Dendritic cell treated with granulocyte-macrophage colony-stimulating factor and Interleukin-4, amounts not matched to agents 40 ng/mL and 50 ng/mL, for 4 days (primary cell): ENCODE measurements around the gene CAMKK2.
"Not testable (repeated sequence)": the region's sequence is repeated elsewhere in the genome, so short reads cannot be mapped to it uniquely, and the experiment has no call there.

Source experiments
- H3K27ac Mint-ChIP-seq: one replicate; pipeline ENCODE4 v1.8.0; 2022; ENCODE audit warnings: mild to moderate bottlenecking, mixed read lengths
- H3K27me3 Mint-ChIP-seq: one replicate; pipeline ENCODE4 v1.8.0; 2022; ENCODE audit warnings: mild to moderate bottlenecking, mixed read lengths
- H3K36me3 Mint-ChIP-seq: one replicate; pipeline ENCODE4 v1.8.0; 2022; ENCODE audit warnings: low read depth, mixed read lengths
- H3K4me1 Mint-ChIP-seq: one replicate; pipeline ENCODE4 v1.8.0; 2022; ENCODE audit warnings: low read depth, mixed read lengths
- H3K4me3 Mint-ChIP-seq: one replicate; pipeline ENCODE4 v1.8.0; 2022; ENCODE audit warnings: mild to moderate bottlenecking, moderate library complexity, mixed read lengths
- H3K9me3 Mint-ChIP-seq: one replicate; pipeline ENCODE4 v1.8.0; 2022; ENCODE audit warnings: mixed read lengths
- intact Hi-C: fragments of 100-400 bp; cut with micrococcal nuclease; formaldehyde crosslinking; loops from one replicate; pipeline ENCODE4 v1.15.0; 2022

The CAMKK2 gene

DNA sequence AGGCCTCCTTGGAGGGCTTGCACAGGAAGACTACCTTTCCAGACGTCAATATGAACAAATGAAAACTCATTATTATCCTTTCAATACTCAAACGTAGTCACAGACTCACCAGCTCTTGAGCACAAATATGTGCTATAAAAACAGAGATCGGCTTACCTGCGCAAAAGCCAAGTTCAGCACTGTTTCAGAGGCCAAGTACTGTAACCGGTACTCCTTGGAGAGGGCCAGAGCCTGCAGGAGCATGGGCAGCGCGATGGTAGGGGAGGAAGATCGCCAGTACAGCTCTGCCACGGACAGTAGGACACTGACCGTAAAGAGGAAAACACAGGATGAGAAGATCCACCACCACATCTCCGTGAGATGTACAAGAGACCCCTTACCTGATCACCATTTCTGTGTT, 21.6 kb upstream of the CAMKK2 start:
- Mint-ChIP-seq H3K4me3 (no peak overlapping the region), H3K27ac (no peak overlapping the region), H3K4me1 (peaks cover 13% of the 10 kb centered on the region), H3K27me3 (no peaks in the 10 kb centered on the region), H3K9me3 (no peaks in the 10 kb centered on the region), H3K36me3 (peaks cover 74% of the 10 kb centered on the region)
- intact Hi-C loops = no loop called here

DNA sequence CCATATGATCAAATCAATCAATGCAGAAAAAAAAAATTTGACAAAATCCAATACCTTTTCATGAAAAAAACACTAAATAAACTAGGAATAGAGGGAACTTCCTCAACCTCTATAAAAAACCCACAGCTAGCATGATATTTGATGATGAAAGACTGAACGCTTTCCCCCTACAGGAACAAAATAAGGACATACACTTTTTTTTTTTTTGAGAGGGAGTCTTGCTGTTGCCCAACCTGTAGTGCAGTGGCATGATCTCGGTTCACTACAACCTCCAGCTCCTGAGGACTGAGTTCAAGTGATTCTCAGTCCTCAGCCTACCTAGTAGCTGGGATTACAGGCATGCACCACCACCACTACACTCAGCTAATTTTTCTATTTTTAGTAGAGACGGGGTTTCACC, 17.9 kb upstream of the CAMKK2 start:
- Mint-ChIP-seq H3K27ac (no peak overlapping the region), H3K4me3 (no peak overlapping the region), H3K36me3 (peaks cover 82% of the 10 kb centered on the region), H3K4me1 (peaks cover 15% of the 10 kb centered on the region), H3K27me3 (no peaks in the 10 kb centered on the region), H3K9me3 (no peaks in the 10 kb centered on the region)
- intact Hi-C loops = no loop called here

DNA sequence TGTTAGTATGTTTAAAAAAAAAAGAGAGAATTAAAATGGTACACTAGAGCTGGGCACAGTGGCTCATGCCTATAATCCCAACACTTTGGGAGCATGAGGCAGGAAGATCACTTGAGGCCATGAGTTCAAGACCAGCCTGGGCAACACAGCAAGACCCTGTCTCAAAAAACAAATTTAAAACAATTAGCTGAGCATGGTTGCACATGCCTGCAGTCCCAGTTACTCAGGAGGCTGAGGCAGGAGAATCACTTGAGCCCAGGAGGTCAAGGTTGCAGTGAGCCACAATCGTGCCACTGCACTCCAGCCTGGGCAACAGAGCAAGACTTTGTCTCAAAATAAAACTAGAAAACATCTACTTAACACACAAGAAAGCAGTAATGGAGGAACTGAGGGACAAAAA, 13.7 kb upstream of the CAMKK2 start:
- H3K27me3 Mint-ChIP-seq, H3K27ac Mint-ChIP-seq, H3K9me3 Mint-ChIP-seq, intact Hi-C loops, H3K4me3 Mint-ChIP-seq: not testable (repeated sequence)
- peaks cover 17% of the 10 kb centered on the region for H3K4me1 Mint-ChIP-seq
- H3K36me3 Mint-ChIP-seq = peaks cover 64% of the 10 kb centered on the region

DNA sequence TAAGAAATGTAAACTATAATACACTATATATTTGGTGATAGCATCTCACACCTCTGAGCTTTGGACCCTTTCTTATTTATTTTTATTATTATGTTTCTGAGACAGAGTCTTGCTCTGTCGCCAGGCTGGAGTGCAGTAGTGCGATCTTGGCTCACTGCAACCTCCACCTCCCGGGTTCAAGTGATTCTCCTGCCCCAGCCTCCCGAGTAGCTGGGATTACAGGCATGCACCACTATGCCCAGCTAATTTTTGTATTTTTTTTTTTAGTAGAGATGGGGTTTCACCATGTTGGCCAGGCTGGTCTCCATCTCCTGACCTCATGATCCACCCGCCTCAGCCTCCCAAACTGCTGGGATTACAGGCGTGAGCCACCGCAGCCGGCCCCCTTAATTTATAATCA, 10.9 kb upstream of the CAMKK2 start:
- H3K27me3 Mint-ChIP-seq, H3K27ac Mint-ChIP-seq, H3K4me3 Mint-ChIP-seq, intact Hi-C loops, H3K9me3 Mint-ChIP-seq, H3K4me1 Mint-ChIP-seq: not testable (repeated sequence)
- H3K36me3 Mint-ChIP-seq = peaks cover 49% of the 10 kb centered on the region

DNA sequence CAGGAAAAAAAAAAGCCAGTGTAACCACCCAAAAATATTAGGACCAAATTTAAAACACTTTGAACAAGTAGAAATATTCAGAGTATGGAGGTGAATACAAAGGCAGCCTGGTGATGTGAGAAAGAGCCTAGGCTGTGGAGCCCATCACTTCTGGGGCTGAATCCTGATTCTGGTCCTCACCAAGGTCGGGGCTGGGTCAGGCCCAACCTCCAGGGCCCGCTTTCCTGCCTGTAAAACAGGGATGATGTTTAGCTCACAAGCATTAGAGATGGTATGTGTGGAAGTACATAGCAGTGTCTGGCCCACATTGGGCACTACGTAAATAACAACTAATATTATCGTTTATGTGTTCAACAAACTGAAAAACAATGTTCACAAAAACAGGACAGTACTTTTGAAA, 7.8 kb upstream of the CAMKK2 start:
- Mint-ChIP-seq H3K9me3 (no peaks in the 10 kb centered on the region), H3K27me3 (no peaks in the 10 kb centered on the region)

DNA sequence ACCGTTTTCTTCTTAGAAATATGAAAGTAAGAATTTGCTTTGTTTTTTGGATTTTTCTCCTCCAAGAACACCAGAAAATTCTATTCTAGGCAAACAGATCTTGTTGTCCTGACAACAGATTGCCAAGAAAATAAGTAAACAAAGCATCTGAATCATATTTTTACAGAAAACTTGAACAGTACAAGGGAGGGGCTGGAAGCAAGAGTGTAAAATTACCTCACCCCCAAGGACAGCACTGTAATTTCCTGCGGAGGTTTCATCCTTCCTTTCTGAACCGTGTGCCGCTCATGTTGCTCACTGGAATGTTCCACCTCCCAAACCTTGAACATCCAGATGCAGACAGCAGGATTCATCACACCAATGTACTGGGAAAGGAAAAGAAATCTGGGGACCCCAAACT, 5.4 kb upstream of the CAMKK2 start:
- Mint-ChIP-seq H3K4me1 (peaks cover 31% of the 10 kb centered on the region), H3K27ac (no peak overlapping the region), H3K4me3 (no peak overlapping the region), H3K36me3 (no peaks in the 10 kb centered on the region), H3K27me3 (no peaks in the 10 kb centered on the region), H3K9me3 (no peaks in the 10 kb centered on the region)
- intact Hi-C loops = no loop called here

More for the DNA sequence above, 7.8 kb upstream of the CAMKK2 start:
- Mint-ChIP-seq H3K4me3 (no peak overlapping the region), H3K27ac (no peak overlapping the region), H3K36me3 (peaks cover 18% of the 10 kb centered on the region), H3K4me1 (peaks cover 20% of the 10 kb centered on the region)
- intact Hi-C loops = no loop called here

DNA sequence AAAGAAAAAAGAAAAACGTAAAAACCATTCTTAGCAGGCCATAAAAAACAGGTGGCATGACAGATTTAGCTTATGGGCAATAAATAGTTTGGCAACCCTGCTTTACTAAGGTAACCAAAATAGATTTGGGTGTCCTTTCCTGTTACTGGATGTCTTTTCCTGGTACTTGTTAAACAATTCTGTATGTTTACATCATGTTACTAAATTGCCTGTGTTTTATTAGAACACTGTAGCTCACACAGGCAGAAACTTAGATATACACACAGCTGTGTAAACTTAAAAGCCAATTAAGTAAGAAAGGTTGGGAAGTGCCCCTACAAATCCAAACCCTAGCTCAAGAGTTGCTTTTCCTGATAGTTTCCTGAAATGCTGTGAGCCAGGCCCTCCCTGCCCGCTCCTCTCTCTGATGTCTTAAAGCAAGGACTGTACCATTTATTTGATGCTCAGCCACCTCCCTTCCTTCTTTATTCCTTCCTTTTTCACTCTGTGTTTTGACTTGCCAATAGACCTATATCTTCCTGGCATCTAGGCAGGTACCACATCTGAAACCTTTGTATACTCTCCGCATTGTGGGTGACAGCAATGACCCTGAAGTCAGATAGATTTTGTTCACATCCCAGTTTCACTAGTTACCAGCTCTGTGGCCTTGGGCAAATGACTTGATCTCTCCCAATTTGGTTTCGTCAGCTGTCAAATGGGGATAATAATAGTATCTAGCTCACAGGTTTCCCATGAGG, 3.7 kb upstream of the CAMKK2 start:
- H3K27me3 Mint-ChIP-seq = no peaks in the 10 kb centered on the region
- H3K36me3 Mint-ChIP-seq = no peaks in the 10 kb centered on the region
- H3K4me3 Mint-ChIP-seq = no peak overlapping the region
- H3K27ac Mint-ChIP-seq = no peak overlapping the region
- H3K9me3 Mint-ChIP-seq = no peaks in the 10 kb centered on the region
- intact Hi-C loops = no loop called here
- H3K4me1 Mint-ChIP-seq = peaks cover 34% of the 10 kb centered on the region

DNA sequence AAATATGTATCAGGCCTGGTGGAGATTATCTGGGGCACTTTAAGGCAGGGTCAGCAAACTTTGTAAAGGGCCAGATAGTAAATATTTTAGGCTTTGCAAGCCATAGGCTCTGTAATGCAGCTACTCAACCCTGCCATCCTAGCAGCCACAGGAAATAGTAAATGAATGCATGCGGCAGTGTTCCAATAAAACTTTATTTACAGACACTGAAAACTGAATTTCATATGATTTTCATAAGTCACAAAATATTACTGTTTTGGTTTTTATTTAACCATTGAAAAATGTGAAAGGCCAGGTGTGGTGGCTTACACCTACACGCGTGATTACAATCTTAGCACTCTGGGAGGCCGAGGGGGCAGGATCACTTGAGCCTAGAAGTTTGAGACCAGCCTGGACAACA, 3.2 kb upstream of the CAMKK2 start:
- Mint-ChIP-seq H3K36me3 (no peaks in the 10 kb centered on the region), H3K27me3 (no peaks in the 10 kb centered on the region), H3K27ac (no peak overlapping the region), H3K4me3 (no peak overlapping the region), H3K9me3 (no peaks in the 10 kb centered on the region), H3K4me1 (peaks cover 32% of the 10 kb centered on the region)
- intact Hi-C loops = no loop called here

DNA sequence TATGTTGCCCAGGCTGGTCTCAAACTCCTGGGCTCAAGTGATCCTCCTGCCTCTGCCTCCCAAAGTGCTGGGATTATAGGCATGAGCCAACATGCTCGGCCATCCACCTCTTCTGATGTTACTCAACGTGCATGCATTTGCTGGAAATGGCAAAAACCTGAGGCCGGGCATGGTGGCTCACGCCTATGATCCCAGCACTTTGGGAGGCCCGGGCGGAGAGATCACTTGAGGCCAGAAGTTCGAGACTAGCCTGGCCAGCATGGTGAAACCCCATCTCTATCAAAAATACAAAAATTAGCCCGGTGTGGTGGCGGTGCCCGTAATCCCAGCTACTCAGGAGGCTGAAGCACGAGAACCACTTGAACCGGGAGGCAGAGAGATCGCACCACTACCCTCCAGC, 1.9 kb upstream of the CAMKK2 start:
- H3K27me3 Mint-ChIP-seq, intact Hi-C loops, H3K36me3 Mint-ChIP-seq, H3K9me3 Mint-ChIP-seq, H3K4me3 Mint-ChIP-seq: not testable (repeated sequence)
- Mint-ChIP-seq H3K27ac (peak overlapping the region; percentile 73), H3K4me1 (peaks cover 38% of the 10 kb centered on the region)

DNA sequence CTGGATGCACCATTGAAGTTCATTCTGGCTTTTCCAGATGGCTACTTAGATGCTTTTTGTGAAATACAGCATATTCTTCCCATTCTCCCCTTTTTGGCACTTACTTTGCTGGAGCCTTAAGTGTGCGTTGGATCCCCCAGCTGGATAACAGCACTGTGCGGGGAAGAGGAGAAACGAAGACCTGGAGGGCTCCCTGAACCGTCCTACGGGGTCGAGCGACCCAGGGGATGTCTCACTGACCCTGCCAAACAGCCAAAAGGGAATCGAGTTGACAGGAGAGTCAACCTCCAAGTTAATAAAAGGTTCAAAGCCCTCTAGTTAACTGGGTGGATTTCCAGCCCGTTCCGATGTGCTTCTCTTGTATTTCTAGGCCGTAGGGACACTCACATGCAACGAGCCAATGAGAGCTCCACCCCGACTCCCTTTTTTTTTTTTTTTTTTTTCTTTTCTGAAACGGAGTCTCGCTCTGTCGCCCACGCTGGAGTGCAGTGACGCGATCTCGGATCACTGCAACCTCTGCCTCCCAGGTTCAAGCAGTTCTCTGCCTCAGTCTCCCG, 1.0 kb upstream of the CAMKK2 start:
- H3K4me3 Mint-ChIP-seq = peak overlapping the region; percentile 75
- no peaks in the 10 kb centered on the region for H3K27me3 Mint-ChIP-seq
- peaks cover 6% of the 10 kb centered on the region for H3K36me3 Mint-ChIP-seq
- H3K27ac Mint-ChIP-seq = peak overlapping the region; percentile 73
- intact Hi-C loops = no loop called here
- H3K9me3 Mint-ChIP-seq = no peaks in the 10 kb centered on the region
- peaks cover 47% of the 10 kb centered on the region for H3K4me1 Mint-ChIP-seq

DNA sequence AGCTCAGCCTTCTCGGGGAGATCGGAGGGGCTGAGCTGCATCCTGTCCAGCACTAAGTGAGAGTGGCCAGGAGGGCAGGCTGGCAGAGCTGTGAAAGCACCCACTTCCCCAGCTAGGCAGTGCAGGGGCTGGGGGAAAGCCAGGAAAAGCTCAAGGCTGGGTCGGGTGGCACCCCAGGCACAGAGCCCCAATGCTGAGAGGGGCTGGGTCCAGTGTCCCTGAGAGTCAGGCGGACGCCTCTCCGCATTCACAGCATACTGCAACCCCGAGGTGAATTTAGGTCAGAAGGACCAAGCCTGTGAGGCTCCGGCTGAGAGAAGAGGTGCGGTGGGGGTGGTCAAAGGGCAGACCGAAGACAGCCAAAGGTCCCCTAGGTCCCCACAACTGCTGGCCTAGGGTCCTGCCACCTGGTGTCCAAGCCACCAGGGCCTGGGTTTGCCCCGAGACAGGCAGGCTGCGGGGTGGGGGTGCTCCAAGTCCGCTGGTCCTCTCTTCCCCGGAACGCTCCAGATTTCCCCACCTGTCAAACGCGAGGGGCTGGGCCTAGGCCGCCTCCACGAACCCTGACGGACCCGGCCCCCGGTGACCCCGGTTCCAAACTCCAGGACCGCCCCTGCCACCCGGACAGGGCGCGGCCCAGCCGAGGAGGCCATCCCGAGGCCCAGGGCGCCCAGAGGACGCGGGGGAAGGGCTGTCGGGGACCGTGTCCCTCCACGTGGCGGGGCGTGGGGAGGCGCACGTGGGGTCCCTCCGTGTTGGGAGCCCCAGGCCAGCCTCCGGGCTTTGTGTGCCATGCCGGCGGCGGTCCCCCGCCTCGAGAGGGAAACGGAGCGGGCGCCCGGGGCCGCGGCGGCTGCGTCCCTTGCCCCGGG, 527 bp downstream of the CAMKK2 start:
- intact Hi-C loops = loop anchor here (1.0 kb wide), 1 partner anchor 18 kb away; no protein-coding TSS in a partner anchor
- H3K4me3 Mint-ChIP-seq = peak overlapping the region; percentile 89
- no peaks in the 10 kb centered on the region for H3K27me3 Mint-ChIP-seq
- H3K27ac Mint-ChIP-seq = peak overlapping the region; percentile 83
- H3K36me3 Mint-ChIP-seq = peaks cover 18% of the 10 kb centered on the region
- H3K9me3 Mint-ChIP-seq = no peaks in the 10 kb centered on the region
- H3K4me1 Mint-ChIP-seq = peaks cover 53% of the 10 kb centered on the region

DNA sequence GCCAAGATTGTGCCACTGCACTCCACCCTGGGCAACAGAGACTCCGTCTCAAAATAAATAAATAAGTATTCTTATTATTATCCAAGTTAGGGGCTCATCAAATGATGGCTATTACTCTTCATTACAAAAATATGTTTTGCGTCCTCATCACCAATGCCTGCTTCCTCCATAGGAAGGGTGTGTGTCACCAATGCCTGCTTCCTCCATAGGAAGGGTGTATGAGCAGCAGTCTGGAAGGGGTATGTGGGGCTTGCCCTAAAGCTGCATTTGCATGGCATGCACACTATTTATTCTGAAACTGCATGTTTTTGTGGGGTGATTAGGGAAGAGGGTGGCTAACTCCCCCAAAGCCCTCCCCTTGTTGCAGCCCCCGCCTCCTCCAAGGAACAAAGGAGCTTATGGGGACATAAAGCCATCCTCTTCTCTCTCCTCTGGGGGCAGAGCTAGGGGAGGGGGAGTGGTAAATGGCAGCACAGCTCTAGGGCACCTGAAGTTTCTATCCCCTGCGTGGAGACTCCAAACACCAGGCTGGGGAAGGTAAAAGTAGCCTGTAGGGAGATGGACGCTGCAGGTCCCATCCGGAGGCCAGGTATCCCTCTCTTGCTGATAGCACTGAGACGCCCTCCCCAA, 1.3 kb downstream of the CAMKK2 start:
- H3K4me3 Mint-ChIP-seq = peak overlapping the region; percentile 89
- peaks cover 26% of the 10 kb centered on the region for H3K36me3 Mint-ChIP-seq
- H3K27me3 Mint-ChIP-seq = no peaks in the 10 kb centered on the region
- H3K4me1 Mint-ChIP-seq = peaks cover 51% of the 10 kb centered on the region
- intact Hi-C loops = no loop called here
- no peaks in the 10 kb centered on the region for H3K9me3 Mint-ChIP-seq
- H3K27ac Mint-ChIP-seq = peak overlapping the region; percentile 83

DNA sequence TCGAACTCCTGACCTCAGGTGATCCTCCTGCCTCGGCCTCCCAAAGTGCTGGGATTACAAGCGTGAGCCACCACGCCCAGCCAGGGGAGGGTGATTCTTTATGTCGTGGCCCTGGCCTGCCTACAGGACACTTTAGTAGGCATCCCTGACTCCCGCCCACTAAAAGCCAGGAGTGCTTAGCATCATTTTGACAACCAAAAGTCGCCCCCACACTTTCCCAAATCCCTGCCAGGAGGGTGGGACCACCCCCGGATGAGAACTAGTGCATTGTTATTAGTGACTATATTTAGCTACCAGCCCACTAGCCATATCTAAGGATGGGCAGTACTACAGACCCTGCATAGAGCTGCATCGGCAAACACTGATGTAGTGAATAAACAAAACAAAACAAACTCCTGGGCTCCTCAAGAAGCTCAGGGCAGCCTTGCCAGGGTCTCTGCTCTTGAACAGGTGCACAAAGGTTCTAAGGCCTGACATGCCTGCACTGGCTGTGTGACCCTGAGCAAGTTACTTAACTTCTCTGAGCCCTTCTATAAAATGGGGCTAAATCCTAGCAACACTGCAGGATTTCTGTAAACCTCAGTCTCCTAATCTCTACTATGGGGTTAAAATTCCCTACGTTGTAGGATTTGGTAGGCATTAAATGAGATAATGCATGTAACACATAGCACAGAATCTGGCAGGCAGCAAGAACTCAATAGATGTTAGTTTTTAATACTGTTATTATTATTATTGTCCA, 2.2 kb downstream of the CAMKK2 start:
- intact Hi-C loops = no loop called here
- Mint-ChIP-seq H3K4me1 (peaks cover 59% of the 10 kb centered on the region), H3K36me3 (peaks cover 35% of the 10 kb centered on the region), H3K9me3 (no peaks in the 10 kb centered on the region), H3K4me3 (no peak overlapping the region), H3K27me3 (no peaks in the 10 kb centered on the region), H3K27ac (no peak overlapping the region)
